MM.1S (cell line): ENCODE results near the gene BTRC.

Experiments
- CTCF ChIP-seq: fragments of 300-600 bp; sonication (generic); IDR thresholded peaks from 2 replicates; pipeline ENCODE4 v1.5.1; 2016; ENCODE audit warnings: antibody characterized with exemption, low read length, mixed read lengths
- EZH2 ChIP-seq: fragments of 300-600 bp; sonication (generic); optimal IDR thresholded peaks from 2 replicates; pipeline ENCODE3; 2017; ENCODE audit warnings: low read depth, mild to moderate bottlenecking, antibody characterized with exemption, low read length, mixed read lengths
- EZH2phosphoT487 ChIP-seq: fragments of 300-600 bp; sonication (generic); IDR thresholded peaks from 2 replicates; pipeline ENCODE4 v1.6.1; 2018; ENCODE audit warnings: antibody characterized with exemption, low read length

GRCh38 chr10:101565936-101566332 lies 212.0 kb downstream of the BTRC start:
- TF ChIP-seq CTCF (no peak), EZH2 (no peak), EZH2phosphoT487 (no peak)
